ENCODE data around the gene LSAMP. TPM values are rescaled to one million over a fixed set of nuclear protein-coding genes. Genes with fewer than 3 reads are reported as not detected.

LSAMP gene
- total and polyA plus RNA-seq, 2 of the 8 experiments (the other 6 are each of a cell fraction or from before 2014, with no cell fraction given), result 1.8 to 5.7 TPM

GRCh38 chr3:115875460-115875859, 569.8 kb downstream of the LSAMP start:
- Histone ChIP-seq H4K8ac (ENCODE audit: extremely low read depth, insufficient read depth, low read length) (no peak overlapping the region), H2BK12ac (ENCODE audit: low read depth, low read length) (no peak overlapping the region), H3K23me2 (ENCODE audit: low read depth, low read length) (no peaks in the 10 kb centered on the region), H3K36me3 (ENCODE audit: control insufficient read depth in 2 of 4, insufficient read depth in 4 of 4, low read length in 3 of 4) (no peaks in the 10 kb centered on the region), H2BK20ac (ENCODE audit: low read length) (no peak overlapping the region), H2AK5ac (ENCODE audit: low read depth, low read length) (no peak overlapping the region), H3K4me2 (ENCODE audit: insufficient read depth in 1 of 2, low read depth in 2 of 2, low read length in 2 of 2) (no peak overlapping the region), H3K23ac (ENCODE audit: insufficient read length) (no peak overlapping the region), H2BK120ac (replicated peaks; ENCODE audit: low read depth, low read length) (no peak overlapping the region), H3K4ac (replicated peaks; ENCODE audit: insufficient read length, low read depth, low read length) (no peak overlapping the region), H3K79me1 (ENCODE audit: low read depth, low read length) (no peaks in the 10 kb centered on the region), H3K27ac (ENCODE audit: low read depth, low read length) (no peak overlapping the region), H2BK15ac (ENCODE audit: low read length) (no peak overlapping the region), H3K9me3 (ENCODE audit: insufficient read depth in 2 of 2, low read depth in 1 of 2, low read length in 1 of 2) (no peaks in the 10 kb centered on the region), H4K5ac (ENCODE audit: insufficient read length, low read depth, low read length) (no peak overlapping the region), H4K91ac (replicated peaks; ENCODE audit: insufficient read length, low read length) (no peak overlapping the region), H4K20me1 (replicated peaks in 1 of 2; ENCODE audit: control insufficient read depth in 1 of 2, insufficient read depth in 2 of 2, low read length in 2 of 2) (no peaks in the 10 kb centered on the region), H3K79me2 (ENCODE audit: control insufficient read depth in 1 of 2, insufficient read depth in 2 of 2, low read length in 2 of 2) (no peaks in the 10 kb centered on the region), H3K9ac (replicated peaks in 1 of 4; ENCODE audit: extremely low read depth in 1 of 4, low read depth in 3 of 4, low read length in 3 of 4) (no peak overlapping the region), H2BK5ac (ENCODE audit: low read depth, low read length) (no peak overlapping the region), H2AFZ (ENCODE audit: low read length) (no peak overlapping the region), H3K14ac (ENCODE audit: insufficient read length) (no peak overlapping the region), H3K4me3 (ENCODE audit: extremely low read depth in 1 of 4, insufficient read depth in 2 of 4, low read depth in 3 of 4, low read length in 4 of 4) (no peak overlapping the region), H3K56ac (replicated peaks; ENCODE audit: insufficient read length, low read depth, low read length) (no peak overlapping the region), H3K18ac (ENCODE audit: extremely low read depth, low read length) (no peak overlapping the region), H3K27me3 (replicated peaks in 1 of 4; ENCODE audit: control insufficient read depth in 3 of 4, extremely low read depth in 1 of 4, insufficient read depth in 3 of 4, low read length in 3 of 4) (no peaks in the 10 kb centered on the region), H3K4me1 (replicated peaks in 1 of 4; ENCODE audit: control insufficient read depth in 3 of 4, insufficient read depth in 4 of 4, low read length in 3 of 4) (peaks cover 0 to 7% (median 4%) of the 10 kb centered on the region in 4 experiments; a peak in 3 of 7 replicates)
- CTCF ChIA-PET (ENCODE audit: partially characterized antibody), result interaction anchor here (1.3 kb wide), 1 partner anchor 38 kb away, joined by 3 read pairs; no protein-coding TSS in a partner anchor
- POLR2A ChIA-PET (ENCODE audit: partially characterized antibody), result no interaction called here
- FAIRE-seq (no peak), DNase-seq (ENCODE audit: low read depth in 1 of 2, low spot score in 2 of 2) (no peak)
- TF ChIP-seq CBX5 (IDR thresholded peaks at IDR 0.05; ENCODE audit: low read depth, low read length) (no peak), USF2 (IDR thresholded peaks at IDR 0.05; ENCODE audit: low read length) (no peak), ASH2L (IDR thresholded peaks at IDR 0.05; ENCODE audit: low read length) (no peak)
- 43% methylated on average over 1 of the region's 1 CpG; no CpG with 5 or more reads in 1 of the 2 experiments for WGBS, 2 experiments (ENCODE audit: extremely low coverage in 1 of 2, insufficient coverage in 1 of 2, insufficient read length in 1 of 2, insufficient replicate concordance in 2 of 2, low coverage in 1 of 2, low lambda C conversion rate in 2 of 2, missing lambda C conversion rate in 1 of 2)

All from H1 (cell line).